Suppressor macrophage treated with lipopolysaccharide for 1 hour (primary cell): ENCODE data around the gene EXOC3L2.
"Not testable (repeated sequence)": the region's sequence is repeated elsewhere in the genome, so short reads cannot be mapped to it uniquely, and the experiment has no call there.

Source experiments
- DNase-seq, 3 donors: peaks; one replicate each; pipeline ENCODE4 v3.0.0-alpha.2; 2020 to 2022

EXOC3L2 gene

GRCh38 chr19:45245334-45245787 is at the start of gene EXOC3L2:
EXOC3L2 (minus strand) TSS chr19:45245407; CDS start chr19:45239045, 6,362 bp downstream.
- no peak for DNase-seq

- no peak for DNase-seq
Observed at GRCh38 chr19:45294291-45295029, 49.3 kb upstream of the EXOC3L2 start.

- no peak for DNase-seq
Observed at GRCh38 chr19:45293682-45294081, 48.5 kb upstream of the EXOC3L2 start.

- DNase-seq: no peak
Observed at GRCh38 chr19:45291834-45292233, 46.6 kb upstream of the EXOC3L2 start.

- no peak for DNase-seq
Observed at GRCh38 chr19:45290381-45290931, 45.2 kb upstream of the EXOC3L2 start.

DNA sequence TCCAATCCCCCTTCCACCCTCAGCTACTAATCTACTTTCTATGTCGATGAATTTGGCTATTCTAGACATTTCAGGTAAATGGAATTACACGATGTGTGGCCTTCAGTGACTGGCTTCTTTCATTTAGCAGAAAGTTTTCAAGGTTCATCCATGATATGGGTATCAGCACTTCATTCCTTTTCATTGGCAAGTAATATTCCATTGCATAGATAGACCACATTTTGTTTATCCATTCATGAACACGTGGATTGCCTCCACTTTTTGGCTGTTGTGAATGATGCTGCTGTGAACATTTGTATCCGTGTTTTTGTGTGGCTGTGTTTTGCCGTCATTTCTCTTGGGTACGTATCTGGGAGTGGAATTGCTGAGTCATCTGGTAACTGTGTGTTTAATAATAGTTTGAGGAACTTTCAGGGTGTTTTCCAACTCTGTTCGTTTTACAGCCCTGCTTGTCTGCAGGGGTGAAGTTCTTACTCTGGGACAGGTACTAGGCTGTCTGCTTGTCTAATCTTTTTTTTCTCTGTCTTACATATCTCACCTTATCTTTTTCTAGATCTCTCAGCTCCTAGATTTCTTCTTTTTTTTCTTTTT is 38.3 kb upstream of the EXOC3L2 start:
- peak; percentile 78 to 85 (median 84) for DNase-seq

DNA sequence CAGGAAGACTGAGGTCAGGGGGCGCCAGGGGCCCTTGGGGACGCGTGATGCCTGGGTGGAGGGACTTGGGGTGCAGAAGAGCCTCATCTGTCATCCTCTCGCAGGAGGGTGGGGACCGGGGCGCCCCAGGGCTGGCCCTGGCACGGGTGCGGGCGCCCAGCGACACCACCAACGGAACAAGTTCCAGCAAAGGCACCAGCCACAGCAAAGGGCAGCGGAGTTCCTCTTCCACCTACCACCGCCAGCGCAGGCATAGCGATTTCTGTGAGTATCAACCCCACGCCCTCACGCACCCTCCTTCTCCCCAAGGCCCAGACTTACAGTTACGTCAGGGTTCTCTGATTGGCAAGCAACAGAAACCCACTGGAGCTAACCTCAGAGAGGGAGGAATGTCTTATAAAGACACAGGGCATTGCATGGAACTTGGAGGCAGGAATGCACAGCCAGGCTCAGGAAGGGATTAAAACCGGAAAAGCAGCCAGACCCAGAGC is 35.3 kb upstream of the EXOC3L2 start:
- DNase-seq: peak in 2 of 3 donors; percentile 23 to 35

DNA sequence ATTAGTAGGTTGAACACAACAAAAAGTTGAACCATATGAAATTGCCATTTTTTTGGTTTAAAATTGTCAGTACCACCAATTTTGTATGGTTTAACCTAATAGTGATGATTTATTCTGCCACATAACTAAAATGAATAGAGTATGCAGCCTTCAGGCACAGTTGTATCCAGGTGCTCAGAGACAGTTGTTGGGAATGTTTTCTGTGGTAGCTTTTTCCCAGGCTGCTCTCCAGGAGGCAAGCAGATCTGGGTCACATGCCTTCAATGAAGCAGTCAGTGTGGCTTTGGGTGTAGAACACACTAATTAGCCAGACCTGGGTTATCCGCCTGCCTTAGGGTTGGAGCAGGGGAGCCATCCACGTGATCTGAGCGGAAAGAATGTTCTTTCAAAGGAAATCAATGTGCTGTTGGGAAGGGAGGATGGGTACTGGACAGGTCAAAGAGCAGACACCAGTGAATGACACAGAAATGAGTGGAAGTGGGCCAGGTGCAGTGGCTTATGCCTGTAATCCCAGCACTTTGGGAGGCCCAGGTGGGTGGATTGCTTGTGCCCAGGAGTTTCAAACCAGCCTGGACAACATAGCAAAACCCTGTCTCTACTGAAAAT is 34.5 kb upstream of the EXOC3L2 start:
- no peak for DNase-seq

- no peak for DNase-seq
Observed at GRCh38 chr19:45278087-45278486, 32.9 kb upstream of the EXOC3L2 start.

DNA sequence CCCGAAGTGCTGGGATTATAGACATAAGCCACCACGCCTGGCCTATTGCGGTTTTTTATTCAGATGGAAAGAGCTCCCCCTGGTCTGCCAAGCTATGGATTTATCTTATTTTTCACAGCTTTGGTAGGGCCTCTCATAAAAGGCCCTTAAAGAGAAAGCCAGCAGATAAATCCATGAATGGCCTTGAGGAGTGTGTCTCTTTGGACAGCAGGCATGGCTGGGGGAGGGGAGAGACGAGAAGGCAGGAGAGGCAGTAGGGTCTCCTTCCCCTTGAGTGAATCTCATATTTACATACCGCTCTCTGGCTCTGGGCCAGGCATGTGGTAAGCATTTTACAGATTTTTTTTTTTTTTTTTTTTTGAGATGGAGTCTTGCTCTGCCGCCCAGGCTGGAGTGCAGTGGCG is 31.1 kb upstream of the EXOC3L2 start:
- DNase-seq: no peak

GRCh38 chr19:45275370-45275971 is 30.3 kb upstream of the EXOC3L2 start:
- DNase-seq: no peak

GRCh38 chr19:45273521-45273855 is 28.3 kb upstream of the EXOC3L2 start:
- no peak for DNase-seq

GRCh38 chr19:45271735-45272108 is 26.5 kb upstream of the EXOC3L2 start:
- no peak for DNase-seq

DNA sequence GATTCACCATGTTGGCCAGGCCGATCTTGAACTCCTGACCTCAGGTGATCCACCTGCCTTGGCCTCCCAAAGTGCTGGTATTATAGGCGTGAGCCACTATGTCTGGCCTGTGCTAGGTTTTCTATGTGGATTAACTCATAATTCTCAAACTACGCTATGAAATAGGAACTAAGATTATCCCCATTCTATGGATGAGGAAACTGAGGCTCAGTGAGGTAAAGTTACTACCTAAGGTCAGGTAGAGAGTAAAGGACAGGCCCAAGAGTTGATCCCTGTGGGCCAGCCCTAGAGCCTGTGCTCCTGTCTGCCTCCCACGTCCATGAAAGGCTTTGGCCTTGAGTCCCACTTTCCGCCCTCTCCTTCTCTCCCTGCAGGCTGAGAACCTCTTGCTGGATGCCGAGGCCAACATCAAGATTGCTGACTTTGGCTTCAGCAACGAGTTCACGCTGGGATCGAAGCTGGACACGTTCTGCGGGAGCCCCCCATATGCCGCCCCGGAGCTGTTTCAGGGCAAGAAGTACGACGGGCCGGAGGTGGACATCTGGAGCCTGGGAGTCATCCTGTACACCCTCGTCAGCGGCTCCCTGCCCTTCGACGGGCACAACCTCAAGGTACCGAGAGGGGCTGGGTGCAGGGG is 26.0 kb upstream of the EXOC3L2 start:
- no peak for DNase-seq

DNA sequence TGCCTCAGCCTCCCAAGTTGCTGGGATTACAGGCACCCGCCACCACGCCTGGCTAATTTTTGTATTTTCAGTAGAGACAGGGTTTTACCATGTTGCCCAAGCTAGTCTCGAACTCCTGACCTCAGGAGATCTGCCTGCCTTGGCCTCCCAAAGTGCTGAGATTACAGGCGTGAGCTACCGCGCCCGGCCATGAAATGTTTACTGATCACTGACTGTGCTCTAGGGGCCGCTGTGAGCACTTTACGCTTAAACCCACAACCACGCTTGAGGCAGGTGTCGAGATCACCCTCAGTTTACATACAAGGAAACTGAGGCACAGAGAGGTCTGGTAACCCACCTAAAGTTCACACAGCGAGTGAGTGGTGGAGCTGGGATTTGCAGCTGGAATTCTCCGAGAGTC is 24.7 kb upstream of the EXOC3L2 start:
- not testable (repeated sequence) for DNase-seq

GRCh38 chr19:45267296-45267695 is 22.1 kb upstream of the EXOC3L2 start:
- no peak for DNase-seq

DNA sequence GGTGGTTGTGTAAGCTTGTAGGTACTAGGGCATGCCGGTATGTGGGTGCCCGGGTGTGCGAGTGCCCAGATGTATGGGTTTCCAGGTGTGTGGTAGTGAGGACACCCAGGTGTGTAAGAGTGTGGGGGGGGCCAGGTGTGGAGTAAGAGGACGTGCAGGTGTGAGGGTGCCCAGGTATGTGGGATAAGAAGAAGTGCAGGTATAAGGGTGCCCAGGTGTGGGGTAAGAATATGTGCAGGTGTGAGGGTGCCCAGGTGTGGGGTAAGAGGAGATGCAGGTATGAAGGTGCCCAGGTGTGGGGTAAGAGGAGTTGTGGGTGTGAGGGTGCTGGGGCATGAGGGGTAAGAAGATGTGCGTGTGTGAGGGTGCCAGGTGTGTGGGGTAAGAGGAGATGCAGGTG is 20.2 kb upstream of the EXOC3L2 start:
- DNase-seq: no peak

GRCh38 chr19:45264781-45265317 is 19.6 kb upstream of the EXOC3L2 start:
- DNase-seq: no peak

- no peak for DNase-seq
Observed at GRCh38 chr19:45263013-45263412, 17.8 kb upstream of the EXOC3L2 start.

DNA sequence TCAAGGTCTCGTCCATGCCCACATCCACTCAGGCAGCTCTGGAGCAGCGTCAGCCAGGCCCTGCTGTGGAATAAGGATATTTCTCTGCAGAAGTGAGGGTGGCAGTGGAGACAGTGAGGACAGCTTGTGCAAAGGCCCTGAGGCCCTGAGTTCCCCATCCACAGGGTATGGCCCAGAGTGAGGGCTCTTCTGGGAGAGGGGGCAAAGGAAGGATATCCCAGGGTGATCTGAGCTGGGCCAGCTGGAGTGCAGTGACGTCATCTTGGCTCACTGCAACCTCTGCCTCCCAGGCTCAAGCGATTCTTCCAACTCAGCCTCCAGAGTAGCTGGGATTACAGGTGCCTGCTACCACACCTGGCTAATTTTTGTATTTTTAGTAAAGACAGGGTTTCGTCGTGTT is 17.4 kb upstream of the EXOC3L2 start:
- DNase-seq: no peak

DNA sequence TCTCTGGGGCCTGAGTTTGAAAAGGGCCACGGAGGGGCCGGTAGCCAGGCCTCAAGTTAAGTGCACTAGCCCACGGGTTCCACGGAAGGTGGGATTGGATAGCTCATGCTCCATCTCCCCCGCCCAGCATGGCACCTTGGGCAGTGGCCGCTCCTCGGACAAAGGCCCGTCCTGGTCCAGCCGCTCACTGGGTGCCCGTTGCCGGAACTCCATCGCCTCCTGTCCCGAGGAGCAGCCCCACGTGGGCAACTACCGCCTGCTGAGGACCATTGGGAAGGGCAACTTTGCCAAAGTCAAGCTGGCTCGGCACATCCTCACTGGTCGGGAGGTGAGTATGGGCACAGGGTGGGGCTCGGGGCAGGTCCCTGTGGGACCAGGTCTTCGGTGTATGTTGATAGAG is 13.7 kb upstream of the EXOC3L2 start:
- no peak for DNase-seq

DNA sequence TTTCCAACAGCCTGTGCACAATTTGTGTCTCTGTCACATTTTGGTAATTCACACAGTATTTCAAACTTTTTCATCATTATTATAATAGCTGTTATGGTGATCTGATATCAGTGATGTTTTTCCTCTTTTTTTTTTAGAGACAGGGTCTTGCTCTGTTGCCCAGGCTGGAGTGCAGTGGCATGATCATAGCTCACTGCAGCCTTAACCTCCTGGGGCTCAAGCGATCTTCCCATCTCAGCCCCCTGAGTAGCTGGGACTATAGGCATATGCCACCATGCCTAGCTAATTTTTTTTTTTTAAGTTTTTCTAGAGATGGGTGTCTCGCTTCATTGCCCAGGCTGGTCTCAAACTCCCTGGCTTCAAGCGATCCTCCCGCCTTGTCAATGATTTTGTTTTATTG is 11.6 kb upstream of the EXOC3L2 start:
- no peak for DNase-seq
